ENCODE data around the gene CCDC148. TPM values are rescaled to one million over a fixed set of nuclear protein-coding genes. Genes with fewer than 3 reads are reported as not detected.

Gene CCDC148
- total RNA-seq (21.0 TPM), polyA plus RNA-seq (ENCODE audit: insufficient read depth, low read depth, low replicate concordance) (6.6 TPM)
- long read RNA-seq, donor 1, result 0 reads
- long read RNA-seq, donor 2, result 0 reads
- long read RNA-seq, donor 3, result 0 reads
- long read RNA-seq, donor 4, result 0 reads
- long read RNA-seq, donor 5, result 0 reads
- long read RNA-seq, donor 6, result 0 reads
- long read RNA-seq, donor 7, partial matches to known transcripts, result 5 of 16 reads
- long read RNA-seq, donor 7, other reads (novel, unspliced or antisense), result 10 of 16 reads
- long read RNA-seq, donor 8, result 0 reads
- long read RNA-seq, donor 9, partial matches to known transcripts, result 35 of 35 reads
- long read RNA-seq, donor 9, other reads (novel, unspliced or antisense), result 0 of 35 reads
- long read RNA-seq, donor 10, partial matches to known transcripts, result 0 of 1 reads
- long read RNA-seq, donor 10, other reads (novel, unspliced or antisense), result 0 of 1 reads

- FAIRE-seq (peak; percentile 38), DNase-seq (peak; percentile 96 to 98 (median 96))
- H3K9me3 ChIP-seq (ENCODE audit: control insufficient read depth in 2 of 3, insufficient read depth in 1 of 3, low read length in 3 of 3), result no peaks in the 10 kb centered on the region
- intact Hi-C loops (cut with DNase I), result no loop called here
- H3K9ac ChIP-seq (ENCODE audit: low read length in 3 of 3), result peak within 1 kb of the TSS; percentile 66 to 75 (median 74)
- no peaks in the 10 kb centered on the region for H3K36me3 ChIP-seq (ENCODE audit: control insufficient read depth in 2 of 3, insufficient read depth in 3 of 3, low read length in 3 of 3)
- peak within 1 kb of the TSS; percentile 98 to 99 for H3K27ac ChIP-seq (ENCODE audit: low read depth in 2 of 2, low read length in 2 of 2)
- peaks cover 0 to 18% (median 14%) of the 10 kb centered on the region in 3 donors for H3K4me1 ChIP-seq (ENCODE audit: control insufficient read depth in 2 of 3, insufficient read depth in 2 of 3, low read depth in 1 of 3, low read length in 3 of 3)
- H3K27me3 ChIP-seq (ENCODE audit: control insufficient read depth, insufficient read depth, low read length), result no peaks in the 10 kb centered on the region
- no peak for TF ChIP-seq CTCF (IDR thresholded peaks at IDR 0.05; ENCODE audit: borderline replicate concordance, extremely low read depth, insufficient read depth)
- H3K4me3 ChIP-seq (ENCODE audit: low read length in 3 of 3), result peak within 1 kb of the TSS; percentile 87 to 94 (median 91)
Measured at GRCh38 chr2:158456309-158457066, at the start of gene CCDC148, which contains the start of gene PKP4. Gene CCDC148, minus strand, starts transcription at chr2:158456753. Its CDS starts 314 bp downstream, at chr2:158456439. Gene PKP4, plus strand, starts transcription at chr2:158456952. Its CDS starts 76,233 bp downstream, at chr2:158533185.

- Histone ChIP-seq H3K27me3 (ENCODE audit: control insufficient read depth, insufficient read depth, low read length) (no peaks in the 10 kb centered on the region), H3K27ac (ENCODE audit: low read depth in 2 of 2, low read length in 2 of 2) (no peak overlapping the region), H3K9me3 (ENCODE audit: control insufficient read depth in 2 of 3, insufficient read depth in 1 of 3, low read length in 3 of 3) (no peaks in the 10 kb centered on the region), H3K36me3 (ENCODE audit: control insufficient read depth in 2 of 3, insufficient read depth in 3 of 3, low read length in 3 of 3) (no peaks in the 10 kb centered on the region), H3K9ac (ENCODE audit: low read length in 3 of 3) (no peak overlapping the region), H3K4me3 (ENCODE audit: low read length in 3 of 3) (no peak overlapping the region), H3K4me1 (ENCODE audit: control insufficient read depth in 2 of 3, insufficient read depth in 2 of 3, low read depth in 1 of 3, low read length in 3 of 3) (peaks cover 0 to 26% (median 8%) of the 10 kb centered on the region in 3 donors)
- FAIRE-seq (no peak), DNase-seq (no peak)
- no peak for TF ChIP-seq CTCF (IDR thresholded peaks at IDR 0.05; ENCODE audit: borderline replicate concordance, extremely low read depth, insufficient read depth)
- intact Hi-C loops (cut with DNase I), result no loop called here
Measured at GRCh38 chr2:158505448-158505934, 48.9 kb upstream of the CCDC148 start.

DNA sequence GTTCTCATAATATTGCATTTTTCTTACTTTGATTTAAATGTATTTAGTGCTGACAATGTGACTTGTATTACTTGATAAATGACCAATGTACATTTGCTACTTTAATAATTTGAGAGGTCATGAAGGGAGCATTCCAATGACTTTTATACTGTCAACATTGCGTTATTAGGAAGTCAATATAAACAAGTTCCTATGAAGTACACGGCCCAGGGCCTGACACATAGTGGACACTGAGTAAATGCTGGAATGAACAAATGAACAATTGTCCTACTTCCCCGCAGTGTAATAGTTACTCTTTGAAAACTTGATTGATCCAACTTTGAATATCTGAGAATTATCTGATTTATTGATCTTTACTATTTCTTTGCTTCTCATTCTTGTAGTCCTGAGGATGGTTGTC is 47.5 kb upstream of the CCDC148 start:
- Histone ChIP-seq H3K4me1 (ENCODE audit: control insufficient read depth in 2 of 3, insufficient read depth in 2 of 3, low read depth in 1 of 3, low read length in 3 of 3) (peaks cover 0 to 29% (median 10%) of the 10 kb centered on the region in 3 donors), H3K9me3 (ENCODE audit: control insufficient read depth in 2 of 3, insufficient read depth in 1 of 3, low read length in 3 of 3) (no peaks in the 10 kb centered on the region), H3K9ac (ENCODE audit: low read length in 3 of 3) (no peak overlapping the region), H3K27me3 (ENCODE audit: control insufficient read depth, insufficient read depth, low read length) (no peaks in the 10 kb centered on the region), H3K36me3 (ENCODE audit: control insufficient read depth in 2 of 3, insufficient read depth in 3 of 3, low read length in 3 of 3) (no peaks in the 10 kb centered on the region), H3K4me3 (ENCODE audit: low read length in 3 of 3) (no peak overlapping the region), H3K27ac (ENCODE audit: low read depth in 2 of 2, low read length in 2 of 2) (no peak overlapping the region)
- DNase-seq, result no peak
- intact Hi-C loops (cut with DNase I), result no loop called here
- no peak for FAIRE-seq
- no peak for TF ChIP-seq CTCF (IDR thresholded peaks at IDR 0.05; ENCODE audit: borderline replicate concordance, extremely low read depth, insufficient read depth)
